GM18868 (cell line): ENCODE measurements around the gene TMEM219.
"Not testable (repeated sequence)": the region's sequence is repeated elsewhere in the genome, so short reads cannot be mapped to it uniquely, and the experiment has no call there.

Source experiments
- ATAC-seq: cut with Tn5 transposase; IDR thresholded peaks from one replicate; pipeline ENCODE4 v1.9.1; 2021; ENCODE audit warnings: mild to moderate bottlenecking, moderate library complexity; ENCODE audit not compliant: unreplicated experiment

The TMEM219 gene

DNA sequence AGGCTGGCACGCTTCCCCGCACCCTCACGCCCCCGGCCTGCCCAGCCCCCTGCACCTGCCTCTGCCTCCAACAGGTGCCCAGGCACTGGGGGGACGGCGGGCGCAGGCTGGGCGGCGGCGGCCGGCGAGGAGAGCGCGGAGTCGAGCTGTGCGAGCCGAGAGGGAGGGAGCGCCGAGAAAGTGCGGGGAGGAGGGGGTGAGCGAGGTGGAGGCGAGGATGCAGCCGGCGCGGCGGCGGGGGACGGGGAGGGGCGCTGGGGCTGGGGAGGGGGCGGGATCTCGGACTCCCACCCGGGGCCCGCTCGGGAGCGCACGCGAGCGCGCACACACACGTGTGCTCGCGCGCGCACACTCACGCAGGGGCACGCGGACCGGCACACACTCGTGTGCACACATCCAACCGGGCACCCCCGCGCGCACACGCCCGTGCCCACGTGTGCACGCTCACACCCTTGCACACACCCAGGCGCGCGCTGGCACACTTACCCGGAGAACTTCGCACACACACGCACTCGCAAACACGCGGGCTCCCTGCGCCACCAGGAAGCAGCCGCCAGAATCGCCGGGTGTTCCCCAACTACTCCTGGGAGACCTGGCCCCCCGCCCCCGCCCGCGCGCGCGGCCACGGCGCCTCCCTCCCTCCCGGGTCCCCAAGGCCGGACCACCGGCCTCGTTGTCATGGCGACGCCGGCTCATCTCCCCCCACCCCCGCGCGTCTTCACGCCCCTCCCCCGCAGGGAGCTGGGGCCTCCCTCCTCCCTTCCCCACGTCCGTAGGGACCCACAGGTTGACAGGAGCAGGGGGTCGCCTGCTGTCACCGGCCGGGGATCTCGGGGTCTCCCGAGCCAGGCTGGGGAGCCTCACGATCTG, 49.2 kb downstream of the TMEM219 start, which contains the start of gene DOC2A:
Gene DOC2A (minus strand): TSS at position 184 of the 870 bp plus-strand sequence. CDS start 805 bp downstream, outside the sequence.
- no peak for ATAC-seq

DNA sequence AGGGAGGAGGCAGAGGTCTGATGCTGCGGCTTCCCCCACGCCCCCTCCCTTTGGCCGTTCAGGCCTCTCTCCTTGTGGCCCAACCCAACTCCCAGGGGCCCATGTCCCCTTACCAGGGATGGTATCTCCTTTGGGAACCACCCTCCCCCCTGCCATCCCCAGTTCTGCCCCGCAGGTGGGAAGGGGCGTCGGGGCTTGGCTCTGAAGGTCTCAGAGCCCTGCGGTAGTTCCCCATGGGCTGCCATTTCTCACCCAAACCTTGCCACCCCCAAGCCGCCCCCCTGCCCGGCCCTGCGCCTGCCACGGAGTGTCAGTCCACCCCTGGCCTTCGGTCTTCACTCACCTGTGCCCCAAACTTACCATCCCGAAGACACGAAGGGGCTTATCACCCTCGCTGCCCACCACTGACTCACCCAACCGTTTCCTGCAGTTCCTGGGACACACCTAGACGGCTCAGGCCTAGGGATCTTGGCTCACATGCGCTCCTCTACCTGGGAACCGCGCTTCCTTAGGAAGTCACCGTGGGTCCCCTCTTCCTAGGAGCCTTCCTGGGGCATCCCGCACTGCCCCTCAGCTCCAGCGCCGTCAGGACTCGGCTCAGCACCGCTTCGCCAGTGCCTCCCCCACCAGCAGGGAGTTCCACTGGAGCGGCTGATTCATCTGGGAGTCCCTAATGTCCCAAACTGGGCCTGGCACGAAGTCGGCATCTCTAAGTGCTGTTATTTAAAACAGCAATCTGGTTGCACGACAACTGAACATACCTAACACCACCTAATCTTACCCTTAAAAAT, 50.0 kb downstream of the TMEM219 start:
- no peak for ATAC-seq

DNA sequence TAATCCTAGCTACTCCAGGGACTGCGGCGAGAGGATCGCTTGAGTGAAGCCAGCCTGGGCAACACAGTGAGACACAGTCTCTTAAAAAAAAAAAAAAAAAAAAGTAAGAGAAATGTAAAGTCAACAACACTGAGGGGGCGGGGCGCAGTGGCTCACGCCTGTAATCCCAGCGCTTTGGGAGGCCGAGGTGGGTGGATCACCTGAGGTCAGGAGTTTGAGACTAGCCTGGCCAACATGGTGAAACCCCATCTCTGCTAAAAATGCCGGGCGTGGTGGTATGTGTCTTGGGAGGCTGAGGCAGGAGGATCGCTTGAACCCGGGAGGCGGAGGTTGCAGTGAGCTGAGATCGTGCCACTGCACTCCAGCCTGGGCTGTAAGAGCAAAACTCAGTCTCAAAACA, 50.7 kb downstream of the TMEM219 start:
- ATAC-seq, result not testable (repeated sequence)

DNA sequence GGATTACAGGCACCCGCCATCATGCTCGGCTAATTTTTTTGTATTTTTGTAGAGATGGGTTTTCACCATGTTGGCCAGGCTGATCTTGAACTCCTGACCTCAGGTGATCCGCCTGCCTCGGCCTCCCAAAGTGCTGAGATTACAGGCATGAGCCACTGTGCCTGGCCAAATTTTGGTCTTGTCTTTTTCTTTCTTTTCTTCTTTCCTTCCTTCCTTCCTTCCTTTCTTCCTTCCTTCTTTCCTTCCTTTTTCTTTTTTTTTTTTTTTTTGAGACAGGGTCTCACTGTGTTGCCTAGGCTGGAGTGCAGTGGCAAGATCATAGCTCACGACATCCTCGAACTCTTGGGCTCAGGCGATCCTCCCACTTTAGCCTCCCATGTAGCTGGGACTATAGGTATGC, 53.6 kb downstream of the TMEM219 start:
- ATAC-seq, result not testable (repeated sequence)

DNA sequence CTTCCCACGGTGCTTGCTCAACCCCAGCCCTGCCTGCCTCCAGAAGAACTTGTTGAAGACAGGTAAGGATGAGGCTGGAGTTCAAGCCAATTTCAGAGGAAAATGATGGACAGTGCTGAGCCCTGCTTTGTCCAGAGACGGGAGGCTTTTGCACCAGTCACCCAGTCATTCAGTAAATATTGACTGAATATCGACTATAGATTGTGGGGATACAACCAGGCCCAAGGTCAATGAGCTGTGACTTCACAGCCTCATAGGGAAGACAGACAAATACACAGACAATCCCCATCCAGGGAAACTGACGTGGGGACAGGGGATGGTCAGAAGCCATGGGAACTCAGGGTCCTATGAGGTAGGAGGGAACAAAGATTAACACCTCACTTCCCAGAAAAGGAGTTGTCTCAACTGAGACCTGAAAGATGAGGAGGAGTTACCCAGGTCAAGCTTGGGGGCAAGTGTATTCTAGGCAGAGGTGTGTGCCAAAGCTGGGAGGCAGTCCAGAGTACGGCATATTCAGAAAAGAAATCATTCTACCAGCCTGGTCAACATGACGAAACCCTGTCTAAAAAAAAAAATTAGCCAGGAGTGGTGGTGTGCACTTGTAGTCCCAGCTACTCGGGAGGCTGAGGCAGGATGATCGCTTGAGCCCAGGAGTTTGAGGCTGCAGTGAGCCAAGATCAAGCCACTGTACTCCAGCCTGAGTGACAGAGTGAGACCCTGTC, 54.8 kb downstream of the TMEM219 start:
- no peak for ATAC-seq

DNA sequence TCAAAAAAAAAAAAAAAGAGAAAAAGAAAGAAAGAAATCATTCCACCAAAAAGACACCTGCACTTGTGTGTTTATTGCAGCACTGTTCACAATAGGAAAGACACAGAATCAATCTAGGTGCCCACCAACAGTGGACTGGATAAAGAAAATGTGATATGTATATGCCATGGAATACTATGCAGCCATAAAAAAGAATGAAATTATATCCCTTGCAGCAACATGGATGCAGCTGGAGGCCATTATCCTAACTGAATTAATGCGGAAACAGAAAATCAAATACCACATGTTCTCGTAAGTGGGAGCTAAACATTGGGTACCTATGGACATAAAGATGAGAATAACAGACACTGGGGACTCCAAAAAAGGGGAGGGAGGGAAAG, 55.4 kb downstream of the TMEM219 start:
- no peak for ATAC-seq

DNA sequence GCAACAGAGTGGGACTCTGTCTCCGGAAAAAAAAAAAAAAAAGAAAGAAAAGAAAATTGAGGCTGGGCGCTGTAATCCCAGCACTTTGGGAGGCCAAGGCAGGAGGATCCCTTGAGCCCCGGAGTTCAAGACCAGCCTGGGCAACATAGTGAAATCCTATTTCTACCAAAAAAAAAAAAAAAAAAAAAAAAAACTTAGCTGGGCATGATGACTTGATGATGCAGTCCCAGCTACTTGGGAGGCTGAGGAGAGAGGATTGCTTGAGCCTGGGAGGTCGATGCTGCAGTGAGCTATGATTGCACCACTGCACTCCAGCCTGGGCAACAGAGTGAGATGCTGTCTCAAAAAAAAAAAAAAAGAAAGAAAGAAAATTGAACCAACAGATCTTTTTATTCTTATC, 56.1 kb downstream of the TMEM219 start:
- not testable (repeated sequence) for ATAC-seq

DNA sequence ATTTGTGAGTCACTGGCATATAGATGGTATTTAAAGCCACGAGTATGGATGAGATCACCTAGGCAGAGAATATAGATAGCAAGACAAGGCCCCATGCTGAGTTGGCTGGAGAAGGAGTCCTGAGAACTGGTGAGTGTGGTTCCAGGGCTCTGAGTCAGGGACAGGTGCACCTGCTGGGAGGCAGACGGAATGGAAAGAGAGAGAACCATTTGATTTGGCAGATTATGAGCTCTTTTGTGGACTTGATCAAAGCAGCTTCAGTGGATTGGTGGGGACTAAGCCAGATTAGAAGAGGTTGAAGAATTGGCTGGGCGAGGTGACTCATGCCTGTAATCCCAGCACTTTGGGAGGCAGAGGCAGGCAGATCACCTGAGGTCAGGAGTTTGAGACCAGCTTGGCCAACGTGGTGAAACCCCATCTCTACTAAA, 56.9 kb downstream of the TMEM219 start:
- no peak for ATAC-seq
